Measurements from ENCODE around the gene PEX5L.
"Not testable (repeated sequence)": the region's sequence is repeated elsewhere in the genome, so short reads cannot be mapped to it uniquely, and the experiment has no call there.

The PEX5L gene, protein sequence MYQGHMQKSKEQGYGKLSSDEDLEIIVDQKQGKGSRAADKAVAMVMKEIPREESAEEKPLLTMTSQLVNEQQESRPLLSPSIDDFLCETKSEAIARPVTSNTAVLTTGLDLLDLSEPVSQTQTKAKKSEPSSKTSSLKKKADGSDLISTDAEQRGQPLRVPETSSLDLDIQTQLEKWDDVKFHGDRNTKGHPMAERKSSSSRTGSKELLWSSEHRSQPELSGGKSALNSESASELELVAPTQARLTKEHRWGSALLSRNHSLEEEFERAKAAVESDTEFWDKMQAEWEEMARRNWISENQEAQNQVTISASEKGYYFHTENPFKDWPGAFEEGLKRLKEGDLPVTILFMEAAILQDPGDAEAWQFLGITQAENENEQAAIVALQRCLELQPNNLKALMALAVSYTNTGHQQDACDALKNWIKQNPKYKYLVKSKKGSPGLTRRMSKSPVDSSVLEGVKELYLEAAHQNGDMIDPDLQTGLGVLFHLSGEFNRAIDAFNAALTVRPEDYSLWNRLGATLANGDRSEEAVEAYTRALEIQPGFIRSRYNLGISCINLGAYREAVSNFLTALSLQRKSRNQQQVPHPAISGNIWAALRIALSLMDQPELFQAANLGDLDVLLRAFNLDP

DNA sequence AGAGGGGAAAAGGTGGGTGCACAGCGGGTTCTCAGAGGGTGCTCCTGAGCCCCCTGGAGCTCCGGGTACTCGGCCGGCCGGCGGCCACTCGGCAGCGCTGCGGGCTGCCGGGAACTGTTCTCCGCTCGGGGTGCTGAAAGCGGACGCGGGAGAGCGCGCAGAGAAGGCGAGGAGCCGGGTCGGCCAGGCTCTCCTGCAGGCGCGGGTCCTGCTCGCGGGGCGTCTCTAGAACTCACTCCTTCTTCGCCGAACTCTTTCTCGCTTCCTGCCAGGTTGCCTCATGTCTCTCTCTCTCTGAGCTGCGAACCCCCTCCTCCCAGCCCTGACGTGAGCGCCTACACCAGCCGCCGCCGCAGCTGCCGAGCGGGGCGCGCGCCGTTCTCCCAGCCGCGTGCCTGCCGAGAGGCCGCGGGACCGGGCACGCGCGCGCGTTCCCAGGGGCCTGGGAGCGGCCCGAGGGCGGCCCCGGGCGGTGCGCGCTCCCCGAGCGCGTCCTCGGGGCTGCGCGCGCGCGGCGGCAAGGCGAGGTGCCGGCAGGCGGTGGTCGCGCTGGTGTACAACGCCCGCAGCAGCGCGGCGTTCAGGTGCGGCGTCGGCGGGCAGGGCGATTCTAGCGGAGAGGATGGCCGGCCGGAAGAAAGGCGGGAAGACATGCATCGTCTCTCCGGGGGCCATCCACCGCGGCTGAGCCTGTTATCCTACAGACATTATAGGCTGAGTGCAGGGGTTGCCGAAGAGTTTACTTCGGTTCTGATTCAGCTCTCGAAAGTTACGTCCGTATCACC is at the start of gene PEX5L:
TSS of gene PEX5L (minus strand) at position 267 of the 785 bp plus-strand sequence. CDS start 338 bp downstream, outside the sequence.
- Mint-ChIP-seq H3K27ac (no peak within 1 kb of the TSS), H3K9me3 (peaks cover 1% of the 10 kb centered on the region), H3K36me3 (no peaks in the 10 kb centered on the region), H3K27me3 (peaks cover 19% of the 10 kb centered on the region), H3K4me1 (peaks cover 6% of the 10 kb centered on the region), H3K4me3 (peak within 1 kb of the TSS; percentile 64)
- peak; percentile 26 for ATAC-seq (ENCODE audit: low read depth)
- peak in 1 of 2 donors; percentile 13 for DNase-seq (ENCODE audit: low spot score in 2 of 2)

- no peak overlapping the region for H3K27ac Mint-ChIP-seq
- no peaks in the 10 kb centered on the region for H3K4me1 Mint-ChIP-seq
- DNase-seq (ENCODE audit: low spot score in 2 of 2) (no peak), ATAC-seq (ENCODE audit: low read depth) (no peak)
- no peaks in the 10 kb centered on the region for H3K36me3 Mint-ChIP-seq
- H3K9me3 Mint-ChIP-seq, result peaks cover 7% of the 10 kb centered on the region
- H3K27me3 Mint-ChIP-seq, result no peaks in the 10 kb centered on the region
- no peak overlapping the region for H3K4me3 Mint-ChIP-seq
Measured at GRCh38 chr3:180085122-180085710, 48.5 kb upstream of the PEX5L start.

- ATAC-seq (ENCODE audit: low read depth) (no peak), DNase-seq (ENCODE audit: low spot score in 2 of 2) (no peak)
- Mint-ChIP-seq H3K4me3 (no peak overlapping the region), H3K9me3 (peaks cover 2% of the 10 kb centered on the region), H3K27ac (no peak overlapping the region), H3K27me3 (peaks cover 2% of the 10 kb centered on the region), H3K4me1 (no peaks in the 10 kb centered on the region), H3K36me3 (no peaks in the 10 kb centered on the region)
Measured at GRCh38 chr3:180082699-180083098, 46.0 kb upstream of the PEX5L start.

DNA sequence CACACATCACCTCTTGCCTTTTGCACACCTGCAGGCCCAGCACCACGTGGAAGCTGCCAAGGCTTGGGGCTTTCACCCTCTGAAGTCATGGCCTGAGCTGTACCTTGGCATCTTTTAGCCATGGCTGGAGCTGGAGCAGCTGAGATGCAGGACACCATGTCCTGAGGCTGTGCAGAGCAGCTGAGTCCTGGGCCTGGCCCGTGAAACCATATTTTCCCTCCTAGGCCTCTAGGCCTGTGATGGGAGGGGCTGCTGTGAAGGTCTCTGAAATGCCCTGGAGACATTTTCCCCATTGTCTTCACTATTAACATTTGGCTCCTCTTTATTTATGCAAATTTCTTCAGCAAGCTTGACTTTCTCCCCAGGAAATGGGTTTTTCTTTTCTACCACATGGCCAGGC is 41.9 kb upstream of the PEX5L start:
- DNase-seq (ENCODE audit: low spot score in 2 of 2), result no peak
- no peak for ATAC-seq (ENCODE audit: low read depth)
- Mint-ChIP-seq H3K27ac (no peak overlapping the region), H3K4me1 (no peaks in the 10 kb centered on the region), H3K27me3 (peaks cover 2% of the 10 kb centered on the region), H3K36me3 (no peaks in the 10 kb centered on the region), H3K4me3 (no peak overlapping the region), H3K9me3 (peaks cover 4% of the 10 kb centered on the region)

- Mint-ChIP-seq H3K4me1 (no peaks in the 10 kb centered on the region), H3K36me3 (no peaks in the 10 kb centered on the region), H3K27ac (no peak overlapping the region), H3K9me3 (peaks cover 1% of the 10 kb centered on the region), H3K27me3 (peaks cover 2% of the 10 kb centered on the region), H3K4me3 (no peak overlapping the region)
- ATAC-seq (ENCODE audit: low read depth), result no peak
- DNase-seq (ENCODE audit: low spot score in 2 of 2), result no peak
Measured at GRCh38 chr3:180073561-180073960, 36.8 kb upstream of the PEX5L start.

- Mint-ChIP-seq H3K9me3 (peaks cover 1% of the 10 kb centered on the region), H3K4me1 (no peaks in the 10 kb centered on the region), H3K4me3 (no peak overlapping the region), H3K27me3 (peaks cover 2% of the 10 kb centered on the region), H3K27ac (no peak overlapping the region), H3K36me3 (no peaks in the 10 kb centered on the region)
- DNase-seq (ENCODE audit: low spot score in 2 of 2), result no peak
- ATAC-seq (ENCODE audit: low read depth), result no peak
Measured at GRCh38 chr3:180072786-180073185, 36.0 kb upstream of the PEX5L start.

GRCh38 chr3:180070925-180071324 is 34.2 kb upstream of the PEX5L start:
- no peaks in the 10 kb centered on the region for H3K4me1 Mint-ChIP-seq
- H3K9me3 Mint-ChIP-seq, result no peaks in the 10 kb centered on the region
- DNase-seq (ENCODE audit: low spot score in 2 of 2), result no peak
- ATAC-seq (ENCODE audit: low read depth), result no peak
- no peak overlapping the region for H3K4me3 Mint-ChIP-seq
- H3K36me3 Mint-ChIP-seq, result no peaks in the 10 kb centered on the region
- H3K27me3 Mint-ChIP-seq, result peaks cover 2% of the 10 kb centered on the region
- no peak overlapping the region for H3K27ac Mint-ChIP-seq

- Mint-ChIP-seq H3K27me3 (peaks cover 2% of the 10 kb centered on the region), H3K4me1 (no peaks in the 10 kb centered on the region), H3K9me3 (no peaks in the 10 kb centered on the region), H3K27ac (no peak overlapping the region), H3K4me3 (no peak overlapping the region), H3K36me3 (no peaks in the 10 kb centered on the region)
- DNase-seq (ENCODE audit: low spot score in 2 of 2) (no peak), ATAC-seq (ENCODE audit: low read depth) (no peak)
Measured at GRCh38 chr3:180068023-180068422, 31.3 kb upstream of the PEX5L start.

DNA sequence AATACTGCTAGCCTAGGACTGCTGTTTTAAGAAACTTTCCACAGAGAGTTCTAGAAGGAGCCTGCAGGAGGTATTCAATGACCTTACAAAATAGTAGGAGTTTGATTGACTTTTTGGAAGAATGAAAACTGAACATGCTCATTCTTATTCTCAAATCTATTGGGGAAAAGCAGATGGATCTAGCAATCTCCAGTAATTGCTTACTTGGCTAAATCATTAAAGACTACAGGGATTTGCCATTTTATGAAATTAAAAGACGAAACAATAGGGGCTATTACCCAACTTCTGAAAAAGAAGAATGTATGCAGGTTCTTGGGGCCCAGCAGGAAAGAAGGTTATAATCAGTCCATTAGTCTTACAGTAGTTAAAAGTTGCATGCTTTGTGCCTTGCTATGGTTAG is 29.9 kb upstream of the PEX5L start:
- Mint-ChIP-seq H3K27ac (no peak overlapping the region), H3K4me1 (no peaks in the 10 kb centered on the region), H3K9me3 (no peaks in the 10 kb centered on the region), H3K36me3 (no peaks in the 10 kb centered on the region), H3K27me3 (peaks cover 2% of the 10 kb centered on the region), H3K4me3 (no peak overlapping the region)
- ATAC-seq (ENCODE audit: low read depth) (no peak), DNase-seq (ENCODE audit: low spot score in 2 of 2) (no peak)

DNA sequence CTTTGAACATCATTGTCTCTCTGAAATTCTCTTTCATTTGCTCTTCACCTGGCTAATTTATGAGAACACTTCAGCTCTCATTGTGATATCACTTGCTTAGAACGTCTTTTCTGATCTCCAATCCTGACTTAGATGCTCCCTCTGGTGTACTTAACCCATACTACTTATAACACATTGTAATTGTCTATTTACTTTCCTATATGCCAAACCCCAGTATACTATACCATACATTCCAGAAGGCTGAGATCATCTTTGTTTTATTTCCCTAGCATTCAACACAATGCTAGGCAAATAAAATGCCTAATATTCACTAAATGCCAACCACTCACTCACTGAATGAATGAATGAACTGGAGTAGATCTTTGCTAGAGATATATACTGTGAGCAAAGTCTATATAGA is 27.0 kb upstream of the PEX5L start:
- no peak for ATAC-seq (ENCODE audit: low read depth)
- Mint-ChIP-seq H3K4me3 (no peak overlapping the region), H3K27me3 (no peaks in the 10 kb centered on the region), H3K4me1 (no peaks in the 10 kb centered on the region), H3K9me3 (no peaks in the 10 kb centered on the region), H3K36me3 (no peaks in the 10 kb centered on the region), H3K27ac (no peak overlapping the region)
- no peak for DNase-seq (ENCODE audit: low spot score in 2 of 2)

GRCh38 chr3:180062771-180063170 is 26.0 kb upstream of the PEX5L start:
- H3K36me3 Mint-ChIP-seq, result no peaks in the 10 kb centered on the region
- no peak for ATAC-seq (ENCODE audit: low read depth)

GRCh38 chr3:180059356-180059755 is 22.6 kb upstream of the PEX5L start:
- no peak overlapping the region for H3K4me3 Mint-ChIP-seq
- H3K4me1 Mint-ChIP-seq, result no peaks in the 10 kb centered on the region
- no peak overlapping the region for H3K27ac Mint-ChIP-seq
- ATAC-seq (ENCODE audit: low read depth), result no peak
- no peaks in the 10 kb centered on the region for H3K9me3 Mint-ChIP-seq
- H3K36me3 Mint-ChIP-seq, result no peaks in the 10 kb centered on the region
- H3K27me3 Mint-ChIP-seq, result no peaks in the 10 kb centered on the region
- no peak for DNase-seq (ENCODE audit: low spot score in 2 of 2)

More at GRCh38 chr3:180062771-180063170, 26.0 kb upstream of the PEX5L start:
- Mint-ChIP-seq H3K27ac (no peak overlapping the region), H3K4me3 (no peak overlapping the region), H3K27me3 (no peaks in the 10 kb centered on the region), H3K4me1 (no peaks in the 10 kb centered on the region), H3K9me3 (no peaks in the 10 kb centered on the region)
- DNase-seq (ENCODE audit: low spot score in 2 of 2), result no peak

GRCh38 chr3:180058238-180058637 is 21.5 kb upstream of the PEX5L start:
- Mint-ChIP-seq H3K27ac (no peak overlapping the region), H3K4me3 (no peak overlapping the region), H3K36me3 (no peaks in the 10 kb centered on the region), H3K4me1 (no peaks in the 10 kb centered on the region), H3K9me3 (no peaks in the 10 kb centered on the region), H3K27me3 (no peaks in the 10 kb centered on the region)
- DNase-seq (ENCODE audit: low spot score in 2 of 2) (no peak), ATAC-seq (ENCODE audit: low read depth) (no peak)

- H3K36me3 Mint-ChIP-seq; H3K4me1 Mint-ChIP-seq; DNase-seq (ENCODE audit: low spot score in 2 of 2); H3K4me3 Mint-ChIP-seq; H3K9me3 Mint-ChIP-seq; H3K27ac Mint-ChIP-seq; H3K27me3 Mint-ChIP-seq; ATAC-seq (ENCODE audit: low read depth): not testable (repeated sequence)
Measured at GRCh38 chr3:180055656-180056055, 18.9 kb upstream of the PEX5L start.

All from memory B cell (primary cell).